Stimulated activated naive CD8-positive, alpha-beta T cell treated with anti-CD3 and anti-CD28 coated beads, Interleukin-15, Interleukin-2, amounts not matched to agents 100 ng/mL and 50 ng/mL, for 24 hours (primary cell): ENCODE results near the gene HIVEP3.

Experiments used
- H3K27ac Mint-ChIP-seq: one replicate; pipeline ENCODE4 v1.8.0; 2021; ENCODE audit warnings: mild to moderate bottlenecking, mixed read lengths
- H3K27me3 Mint-ChIP-seq: one replicate; pipeline ENCODE4 v1.8.0; 2021; ENCODE audit warnings: mixed read lengths
- H3K36me3 Mint-ChIP-seq: one replicate; pipeline ENCODE4 v1.8.0; 2021; ENCODE audit warnings: low read depth, mixed read lengths
- H3K4me1 Mint-ChIP-seq: one replicate; pipeline ENCODE4 v1.8.0; 2021; ENCODE audit warnings: low read depth, mixed read lengths
- H3K4me3 Mint-ChIP-seq: one replicate; pipeline ENCODE4 v1.8.0; 2021; ENCODE audit warnings: mild to moderate bottlenecking, mixed read lengths
- H3K9me3 Mint-ChIP-seq: one replicate; pipeline ENCODE4 v1.8.0; 2021; ENCODE audit warnings: mixed read lengths

HIVEP3 gene

DNA sequence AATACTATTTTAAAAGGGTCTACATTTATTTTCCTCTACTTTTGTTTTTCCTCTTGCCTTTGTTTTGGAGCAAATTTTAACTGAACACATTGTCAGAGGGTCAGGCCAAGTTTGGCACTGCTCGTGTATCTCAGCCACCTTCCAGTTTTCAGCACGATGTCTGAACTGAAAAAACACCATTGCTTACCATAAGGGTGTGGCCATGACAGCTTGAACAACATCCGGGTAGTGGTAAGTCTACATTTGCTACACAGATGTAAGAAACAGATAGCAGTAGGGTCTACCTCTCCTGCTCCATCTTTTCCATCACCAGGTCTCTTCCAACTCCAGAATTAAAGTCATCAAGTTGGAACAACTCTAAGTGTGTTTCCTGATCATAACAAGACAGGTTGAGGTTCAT lies 4.2 kb downstream of the HIVEP3 start:
- no peaks in the 10 kb centered on the region for H3K36me3 Mint-ChIP-seq
- H3K9me3 Mint-ChIP-seq: no peaks in the 10 kb centered on the region
- H3K4me3 Mint-ChIP-seq: no peak overlapping the region
- H3K4me1 Mint-ChIP-seq: peaks cover 54% of the 10 kb centered on the region
- peaks cover 5% of the 10 kb centered on the region for H3K27me3 Mint-ChIP-seq
- no peak overlapping the region for H3K27ac Mint-ChIP-seq

DNA sequence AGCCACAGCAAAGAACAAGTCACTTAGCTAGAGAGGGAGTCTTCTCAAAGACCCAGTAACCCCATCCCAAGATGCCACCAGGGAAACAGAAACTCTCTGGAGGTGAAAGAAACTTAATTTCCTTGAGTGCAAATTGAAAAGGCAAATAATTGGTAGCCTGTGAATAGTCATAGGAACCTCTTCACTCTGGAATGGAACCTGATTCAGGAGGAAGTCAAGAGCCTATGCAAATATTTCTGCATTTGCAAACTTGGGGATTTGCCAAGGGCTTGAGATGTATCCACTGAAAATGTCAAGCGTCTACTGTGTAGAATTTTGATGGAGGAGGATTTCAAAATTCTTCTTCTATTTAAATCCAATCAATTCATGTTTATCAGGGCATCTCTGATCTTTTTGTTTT lies 5.7 kb downstream of the HIVEP3 start:
- Mint-ChIP-seq H3K36me3 (no peaks in the 10 kb centered on the region), H3K4me3 (no peak overlapping the region), H3K4me1 (peaks cover 41% of the 10 kb centered on the region), H3K27me3 (peaks cover 5% of the 10 kb centered on the region), H3K27ac (no peak overlapping the region), H3K9me3 (peaks cover 7% of the 10 kb centered on the region)

GRCh38 chr1:41908288-41908895 lies 10.3 kb downstream of the HIVEP3 start:
- Mint-ChIP-seq H3K36me3 (no peaks in the 10 kb centered on the region), H3K27ac (no peak overlapping the region), H3K4me1 (peaks cover 8% of the 10 kb centered on the region), H3K4me3 (no peak overlapping the region), H3K27me3 (no peaks in the 10 kb centered on the region), H3K9me3 (peaks cover 7% of the 10 kb centered on the region)

DNA sequence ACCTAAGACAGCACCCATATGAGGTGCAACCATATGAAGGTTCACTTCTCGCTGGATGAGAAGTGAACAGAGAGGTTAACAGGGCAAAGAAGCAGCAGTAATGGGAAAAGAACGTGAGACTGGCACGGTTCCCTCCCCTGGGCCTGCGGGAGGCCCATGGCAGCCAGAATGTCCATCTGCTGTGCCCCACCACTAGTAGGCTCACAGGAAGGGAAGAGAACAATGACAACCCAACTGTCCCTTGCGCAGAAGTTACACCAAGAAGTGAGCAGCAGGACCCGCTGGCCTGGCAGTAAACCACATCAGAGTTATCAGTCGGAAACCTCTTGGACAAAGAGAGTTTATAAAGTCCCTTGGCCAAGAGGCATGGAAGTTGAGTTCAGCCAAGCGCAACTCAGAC lies 11.3 kb downstream of the HIVEP3 start:
- Mint-ChIP-seq H3K4me3 (no peak overlapping the region), H3K27ac (no peak overlapping the region), H3K36me3 (no peaks in the 10 kb centered on the region), H3K9me3 (peaks cover 7% of the 10 kb centered on the region), H3K4me1 (peaks cover 15% of the 10 kb centered on the region), H3K27me3 (no peaks in the 10 kb centered on the region)

DNA sequence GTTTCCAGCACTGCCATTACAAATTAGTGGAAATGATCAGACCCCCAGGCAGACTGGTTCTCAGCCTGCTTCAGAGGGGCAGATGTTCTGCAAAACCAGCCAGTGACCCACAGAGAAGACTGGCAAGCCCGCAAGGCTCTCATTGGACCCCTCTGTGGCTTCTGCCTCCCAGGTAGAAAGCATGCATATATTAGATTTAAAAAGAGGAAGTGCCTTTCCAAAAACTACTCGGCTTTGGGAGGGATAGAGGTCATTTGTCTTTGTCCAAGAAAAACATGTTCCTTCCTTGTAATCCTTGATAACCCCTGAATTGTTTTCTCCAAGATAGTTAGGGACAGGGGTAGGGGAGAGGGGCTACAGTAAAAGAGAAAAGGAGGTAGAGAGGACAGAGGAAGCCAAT lies 11.8 kb downstream of the HIVEP3 start:
- no peaks in the 10 kb centered on the region for H3K27me3 Mint-ChIP-seq
- peaks cover 20% of the 10 kb centered on the region for H3K4me1 Mint-ChIP-seq
- H3K4me3 Mint-ChIP-seq: no peak overlapping the region
- H3K9me3 Mint-ChIP-seq: peaks cover 7% of the 10 kb centered on the region
- H3K27ac Mint-ChIP-seq: no peak overlapping the region
- no peaks in the 10 kb centered on the region for H3K36me3 Mint-ChIP-seq

- peaks cover 23% of the 10 kb centered on the region for H3K4me1 Mint-ChIP-seq
- peaks cover 7% of the 10 kb centered on the region for H3K9me3 Mint-ChIP-seq
- H3K27ac Mint-ChIP-seq: no peak overlapping the region
- H3K36me3 Mint-ChIP-seq: no peaks in the 10 kb centered on the region
- H3K27me3 Mint-ChIP-seq: no peaks in the 10 kb centered on the region
- H3K4me3 Mint-ChIP-seq: no peak overlapping the region
Observed at GRCh38 chr1:41905093-41905675, 13.5 kb downstream of the HIVEP3 start.

DNA sequence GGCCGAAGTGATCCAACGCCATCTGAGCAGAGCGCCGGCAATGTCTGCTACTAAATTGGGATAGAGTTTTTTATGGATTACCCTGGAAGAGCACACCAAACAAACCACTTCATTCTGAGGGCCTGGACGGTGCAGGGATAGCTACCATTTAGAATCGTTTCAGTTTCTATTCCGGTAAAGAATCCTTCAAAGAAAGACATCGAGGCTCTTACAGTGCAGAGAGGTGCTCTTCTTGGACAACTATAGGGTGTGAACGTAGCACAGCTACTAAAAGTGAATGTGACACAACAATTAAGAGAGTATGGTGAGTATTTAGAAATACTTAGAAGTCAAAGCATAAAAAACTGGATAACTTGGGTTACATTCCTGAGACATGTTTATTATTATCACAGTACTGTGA lies 16.1 kb downstream of the HIVEP3 start:
- Mint-ChIP-seq H3K4me3 (no peak overlapping the region), H3K4me1 (peaks cover 38% of the 10 kb centered on the region), H3K9me3 (no peaks in the 10 kb centered on the region), H3K27me3 (no peaks in the 10 kb centered on the region), H3K27ac (no peak overlapping the region), H3K36me3 (no peaks in the 10 kb centered on the region)

DNA sequence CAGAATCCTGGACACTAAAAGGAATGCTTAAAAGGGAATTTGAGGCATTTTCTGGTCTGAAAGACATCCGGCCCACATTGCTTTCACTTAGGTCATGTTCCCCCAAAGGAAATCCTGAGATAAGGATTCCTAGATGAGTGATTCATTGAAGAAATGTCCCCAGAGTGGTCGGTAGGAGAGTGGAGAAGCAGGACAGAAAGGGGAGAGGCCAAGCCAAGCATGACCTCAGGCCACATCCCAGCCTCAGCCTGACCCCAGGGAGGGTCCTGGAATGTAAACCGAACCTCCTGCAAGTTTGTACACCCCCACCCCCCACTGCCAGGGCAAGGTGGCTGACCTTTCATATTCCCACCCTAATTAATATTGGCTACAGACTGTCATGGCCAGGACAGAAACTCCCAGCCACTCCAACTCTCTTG lies 16.6 kb downstream of the HIVEP3 start:
- Mint-ChIP-seq H3K36me3 (no peaks in the 10 kb centered on the region), H3K27me3 (no peaks in the 10 kb centered on the region)

GRCh38 chr1:41901551-41901950 lies 17.2 kb downstream of the HIVEP3 start:
- peaks cover 41% of the 10 kb centered on the region for H3K4me1 Mint-ChIP-seq
- H3K9me3 Mint-ChIP-seq: no peaks in the 10 kb centered on the region
- no peaks in the 10 kb centered on the region for H3K36me3 Mint-ChIP-seq
- H3K4me3 Mint-ChIP-seq: no peak overlapping the region
- no peak overlapping the region for H3K27ac Mint-ChIP-seq
- no peaks in the 10 kb centered on the region for H3K27me3 Mint-ChIP-seq

More for the DNA sequence above, 16.6 kb downstream of the HIVEP3 start:
- H3K9me3 Mint-ChIP-seq: no peaks in the 10 kb centered on the region
- no peak overlapping the region for H3K4me3 Mint-ChIP-seq
- H3K4me1 Mint-ChIP-seq: peaks cover 38% of the 10 kb centered on the region
- H3K27ac Mint-ChIP-seq: no peak overlapping the region

- Mint-ChIP-seq H3K36me3 (no peaks in the 10 kb centered on the region), H3K27me3 (no peaks in the 10 kb centered on the region), H3K4me1 (peaks cover 41% of the 10 kb centered on the region), H3K9me3 (no peaks in the 10 kb centered on the region), H3K4me3 (no peak overlapping the region), H3K27ac (no peak overlapping the region)
Observed at GRCh38 chr1:41900603-41901444, 17.9 kb downstream of the HIVEP3 start.

DNA sequence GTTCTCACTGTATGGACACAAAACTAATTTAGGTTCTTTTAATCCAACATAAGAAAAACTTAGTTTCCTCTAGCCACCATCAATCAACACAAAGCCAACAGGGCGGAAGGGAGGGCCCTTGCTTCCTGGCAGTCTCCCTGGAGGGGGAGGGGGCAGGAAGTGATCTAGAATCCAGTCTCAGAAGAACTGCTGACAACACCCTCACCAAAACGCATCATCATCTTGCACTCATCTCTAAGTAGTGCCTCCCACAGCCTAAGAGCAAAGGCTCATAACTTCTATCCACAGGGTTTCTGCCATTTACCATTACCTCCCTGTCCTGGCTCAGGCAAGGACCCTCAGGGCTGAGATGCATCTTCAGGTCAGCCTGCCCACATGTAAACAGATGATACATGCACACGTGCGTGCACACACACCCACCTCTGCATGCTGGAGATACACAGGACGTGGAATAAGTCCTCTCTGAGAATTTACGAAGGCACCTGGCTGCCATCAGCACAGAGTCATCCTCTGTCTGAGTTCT lies 20.5 kb downstream of the HIVEP3 start:
- no peaks in the 10 kb centered on the region for H3K9me3 Mint-ChIP-seq
- no peaks in the 10 kb centered on the region for H3K27me3 Mint-ChIP-seq
- no peaks in the 10 kb centered on the region for H3K36me3 Mint-ChIP-seq
- H3K27ac Mint-ChIP-seq: peak overlapping the region; percentile 78
- H3K4me3 Mint-ChIP-seq: peak overlapping the region; percentile 15
- peaks cover 51% of the 10 kb centered on the region for H3K4me1 Mint-ChIP-seq

- no peaks in the 10 kb centered on the region for H3K36me3 Mint-ChIP-seq
- H3K27me3 Mint-ChIP-seq: no peaks in the 10 kb centered on the region
- H3K27ac Mint-ChIP-seq: no peak overlapping the region
- H3K4me3 Mint-ChIP-seq: no peak overlapping the region
- H3K9me3 Mint-ChIP-seq: no peaks in the 10 kb centered on the region
- H3K4me1 Mint-ChIP-seq: peaks cover 56% of the 10 kb centered on the region
Observed at GRCh38 chr1:41895552-41895951, 23.2 kb downstream of the HIVEP3 start.

GRCh38 chr1:41894808-41895483 lies 23.8 kb downstream of the HIVEP3 start:
- Mint-ChIP-seq H3K9me3 (no peaks in the 10 kb centered on the region), H3K27ac (peak overlapping the region; percentile 70), H3K27me3 (no peaks in the 10 kb centered on the region), H3K36me3 (no peaks in the 10 kb centered on the region), H3K4me1 (peaks cover 56% of the 10 kb centered on the region), H3K4me3 (no peak overlapping the region)

DNA sequence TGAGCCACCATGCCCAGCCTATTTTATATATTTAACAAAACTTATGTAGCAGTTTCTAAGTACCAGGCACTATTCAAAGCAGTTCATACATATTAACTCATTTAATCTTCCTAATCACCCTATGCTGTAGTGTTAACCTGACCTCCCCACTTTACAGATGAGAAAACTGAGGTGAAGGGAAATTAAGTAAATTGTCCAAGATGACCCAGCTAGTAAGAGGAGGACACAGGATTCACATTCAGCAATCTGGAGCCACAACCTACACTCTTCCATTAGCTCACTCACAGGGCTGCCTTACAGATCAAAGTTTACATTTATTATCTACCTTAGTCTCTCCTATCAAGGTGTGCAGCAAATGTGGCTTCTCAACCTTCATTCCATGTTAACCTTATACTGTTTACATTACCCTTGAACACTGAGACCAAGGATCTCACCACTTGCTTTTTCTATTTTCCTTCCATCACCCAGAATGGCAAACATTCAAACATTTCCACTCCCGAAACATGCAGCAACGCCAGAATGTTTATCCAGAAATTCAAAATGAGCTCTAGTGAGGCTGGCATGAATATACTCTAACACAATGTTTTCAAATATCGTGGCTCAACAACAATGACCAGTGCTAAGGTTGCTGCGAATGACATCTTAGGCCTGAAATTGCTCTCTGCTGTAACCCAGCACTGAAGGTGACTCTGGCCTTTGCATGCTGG lies 24.5 kb downstream of the HIVEP3 start:
- peaks cover 54% of the 10 kb centered on the region for H3K4me1 Mint-ChIP-seq
- no peaks in the 10 kb centered on the region for H3K36me3 Mint-ChIP-seq
- H3K27me3 Mint-ChIP-seq: no peaks in the 10 kb centered on the region
- H3K9me3 Mint-ChIP-seq: no peaks in the 10 kb centered on the region
- no peak overlapping the region for H3K4me3 Mint-ChIP-seq
- no peak overlapping the region for H3K27ac Mint-ChIP-seq
